HepG2 (cell line): ENCODE results near the gene HBQ1. TPM values are rescaled to one million over a fixed set of nuclear protein-coding genes. Genes with fewer than 3 reads are reported as not detected.

ENCODE experiments used
- HMGA1 ChIP-seq: sonication (generic); formaldehyde crosslinking; conservative IDR thresholded peaks from 2 replicates; pipeline ENCODE4 v1.4.0; 2020; ENCODE audit warnings: missing genetic modification reagents
- JARID2 ChIP-seq: sonication (generic); formaldehyde crosslinking; IDR thresholded peaks from 2 replicates; pipeline ENCODE4 v1.8.1; 2023; ENCODE audit warnings: missing genetic modification reagents, inconsistent platforms; ENCODE audit not compliant: insufficient replicate concordance
- JDP2 ChIP-seq: sonication (generic); formaldehyde crosslinking; IDR thresholded peaks from 2 replicates; pipeline ENCODE4 v1.8.1; 2022; ENCODE audit warnings: missing genetic modification reagents, borderline replicate concordance
- JUNB ChIP-seq: sonication (generic); formaldehyde crosslinking; IDR thresholded peaks from 2 replicates; pipeline ENCODE4 v1.8.0; 2022; ENCODE audit warnings: missing genetic modification reagents, mild to moderate bottlenecking, borderline replicate concordance
- MIXL1 ChIP-seq: IDR thresholded peaks from 2 replicates; pipeline ENCODE4 v1.6.1; 2016
- MTF1 ChIP-seq: sonication (generic); formaldehyde crosslinking; IDR thresholded peaks from 2 replicates; pipeline ENCODE4 v1.5.0; 2020; ENCODE audit warnings: missing genetic modification reagents
- SALL1 ChIP-seq: sonication (generic); formaldehyde crosslinking; IDR thresholded peaks from 2 replicates; pipeline ENCODE4 v1.8.0; 2022; ENCODE audit warnings: mild to moderate bottlenecking, missing genetic modification reagents
- SMYD3 ChIP-seq: sonication (generic); formaldehyde crosslinking; IDR thresholded peaks from 2 replicates; pipeline ENCODE4 v1.8.1; 2023; ENCODE audit warnings: mild to moderate bottlenecking, missing genetic modification reagents
- TP53 ChIP-seq: sonication (generic); formaldehyde crosslinking; conservative IDR thresholded peaks from 2 replicates; pipeline ENCODE4 v1.4.0; 2020; ENCODE audit warnings: missing genetic modification reagents
- ZFP91 ChIP-seq: sonication (generic); formaldehyde crosslinking; IDR thresholded peaks from 2 replicates; pipeline ENCODE4 v1.9.0; 2022; ENCODE audit warnings: missing genetic modification reagents, mild to moderate bottlenecking, borderline replicate concordance
- ZNF253 ChIP-seq: sonication (generic); formaldehyde crosslinking; IDR thresholded peaks from 2 replicates; pipeline ENCODE4 v1.8.0; 2022; ENCODE audit warnings: mild to moderate bottlenecking, missing genetic modification reagents, borderline replicate concordance
- ZNF616 ChIP-seq: sonication (generic); formaldehyde crosslinking; IDR thresholded peaks from 2 replicates; pipeline ENCODE4 v1.5.0; 2020; ENCODE audit warnings: low read depth, mild to moderate bottlenecking, missing genetic modification reagents
- ZNF761 ChIP-seq: sonication (generic); formaldehyde crosslinking; conservative IDR thresholded peaks from 2 replicates; pipeline ENCODE4 v1.4.0; 2020; ENCODE audit warnings: mild to moderate bottlenecking, missing genetic modification reagents
- ZSCAN9 ChIP-seq: IDR thresholded peaks from 2 replicates; pipeline ENCODE4 v1.6.1; 2016; ENCODE audit warnings: borderline replicate concordance
- polyA plus RNA-seq, 8 experiments: library from polyadenylated mRNA; depleted of rRNA in 3 of 8; stranded (reverse) in 7 of 8; unstranded in 1 of 8; fragments of >200 nt; fragmentation: Illumina TruSeq in 4 of 8; extraction: Trizol in 4 of 8; gene quantifications; 2 replicates each; pipeline versions ENCODE4 v1.2.1 to v1.2.3, GENCODE V29; 2011 to 2016; ENCODE audit warnings: low read depth in 4 of 8, missing spikeins in 1 of 8, mixed read lengths in 1 of 8; ENCODE audit not compliant: insufficient read depth in 1 of 8
- total RNA-seq, 5 experiments: library from RNA; depleted of rRNA; stranded (reverse); fragments of >200 nt; fragmentation: Illumina TruSeq; extraction: Trizol; gene quantifications; 2 replicates each; pipeline ENCODE4 v1.2.3, GENCODE V29; 2016; ENCODE audit warnings: low read depth in 1 of 5
- TF ChIP-seq, protein P1 (sequence below): sonication (generic); formaldehyde crosslinking; IDR thresholded peaks from 2 replicates; pipeline ENCODE4 v1.4.0; 2020; ENCODE audit warnings: missing genetic modification reagents, borderline replicate concordance
- TF ChIP-seq, protein P2 (sequence below): sonication (generic); formaldehyde crosslinking; IDR thresholded peaks from 2 replicates; pipeline ENCODE4 v1.5.0; 2020; ENCODE audit warnings: missing genetic modification reagents
- TF ChIP-seq, protein P3 (sequence below): sonication (generic); formaldehyde crosslinking; IDR thresholded peaks from 2 replicates; pipeline ENCODE4 v1.4.0; 2020; ENCODE audit warnings: missing genetic modification reagents
- TF ChIP-seq, protein P4 (sequence below): sonication (generic); formaldehyde crosslinking; IDR thresholded peaks from 2 replicates; pipeline ENCODE4 v1.5.1; 2020; ENCODE audit warnings: missing genetic modification reagents, mild to moderate bottlenecking, borderline replicate concordance

Gene HBQ1
- total and polyA plus RNA-seq, 2 of the 13 experiments (the other 11 are each of a cell fraction or from before 2014, with no cell fraction given), result 4.9 to 7.4 TPM

DNA sequence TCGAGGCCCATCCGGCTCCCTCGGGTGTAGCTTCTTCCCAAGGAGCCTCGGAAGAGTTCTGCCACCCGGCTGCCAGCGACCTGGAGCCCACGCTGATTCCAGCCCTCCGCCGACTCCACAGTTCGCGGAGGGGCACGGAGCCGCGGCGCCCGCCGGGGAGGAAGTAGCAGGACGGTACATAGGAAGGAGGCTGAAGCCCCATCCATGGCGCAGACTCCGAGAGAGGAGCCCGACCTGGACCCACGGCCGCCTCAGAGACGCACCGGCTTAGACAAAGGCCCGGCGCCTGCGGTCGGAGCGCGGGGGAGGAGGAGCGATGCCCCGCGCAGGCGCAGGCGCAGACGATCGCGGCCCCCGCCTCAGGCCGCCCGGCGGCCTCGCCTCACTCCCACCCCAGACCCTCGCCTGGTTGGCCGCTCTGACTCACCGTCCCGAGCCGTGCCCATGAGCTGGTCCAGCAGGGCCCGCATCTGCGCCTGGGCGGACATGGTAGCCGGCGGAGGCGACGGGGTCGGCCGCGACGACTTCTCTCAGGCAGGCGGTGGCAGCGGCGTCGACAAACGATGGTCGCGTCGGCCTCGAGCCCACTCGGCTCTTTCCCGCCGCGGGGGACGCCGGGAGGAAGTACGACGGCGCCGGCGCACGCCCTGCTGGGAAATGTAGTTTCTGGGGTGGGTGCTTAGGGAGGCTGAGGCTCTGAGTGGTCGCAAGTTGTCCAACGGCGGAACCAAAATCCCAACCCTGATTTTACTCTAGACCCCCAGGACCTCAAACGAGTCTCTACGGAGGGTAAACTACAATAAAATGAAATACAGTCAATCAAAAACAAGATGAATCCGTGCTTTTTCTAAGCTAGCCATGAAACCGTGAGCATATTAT, 48.8 kb downstream of the HBQ1 start, which contains the start of gene LUC7L (continued):
- TF ChIP-seq ZNF761 (CRISPR knock-in tag), result peak; percentile 84
- peak; percentile 97 for TF ChIP-seq ZNF616 (CRISPR knock-in tag)
- TF ChIP-seq, protein P1, sequence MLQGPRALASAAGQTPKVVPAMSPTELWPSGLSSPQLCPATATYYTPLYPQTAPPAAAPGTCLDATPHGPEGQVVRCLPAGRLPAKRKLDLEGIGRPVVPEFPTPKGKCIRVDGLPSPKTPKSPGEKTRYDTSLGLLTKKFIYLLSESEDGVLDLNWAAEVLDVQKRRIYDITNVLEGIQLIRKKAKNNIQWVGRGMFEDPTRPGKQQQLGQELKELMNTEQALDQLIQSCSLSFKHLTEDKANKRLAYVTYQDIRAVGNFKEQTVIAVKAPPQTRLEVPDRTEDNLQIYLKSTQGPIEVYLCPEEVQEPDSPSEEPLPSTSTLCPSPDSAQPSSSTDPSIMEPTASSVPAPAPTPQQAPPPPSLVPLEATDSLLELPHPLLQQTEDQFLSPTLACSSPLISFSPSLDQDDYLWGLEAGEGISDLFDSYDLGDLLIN (CRISPR knock-in tag), result peak; percentile 46; the same call in 1 of the 2 replicates
- TF ChIP-seq MIXL1, result peak; percentile 81
- TF ChIP-seq MTF1 (CRISPR knock-in tag), result peak; percentile 87
- TF ChIP-seq, protein P2, sequence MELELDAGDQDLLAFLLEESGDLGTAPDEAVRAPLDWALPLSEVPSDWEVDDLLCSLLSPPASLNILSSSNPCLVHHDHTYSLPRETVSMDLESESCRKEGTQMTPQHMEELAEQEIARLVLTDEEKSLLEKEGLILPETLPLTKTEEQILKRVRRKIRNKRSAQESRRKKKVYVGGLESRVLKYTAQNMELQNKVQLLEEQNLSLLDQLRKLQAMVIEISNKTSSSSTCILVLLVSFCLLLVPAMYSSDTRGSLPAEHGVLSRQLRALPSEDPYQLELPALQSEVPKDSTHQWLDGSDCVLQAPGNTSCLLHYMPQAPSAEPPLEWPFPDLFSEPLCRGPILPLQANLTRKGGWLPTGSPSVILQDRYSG (CRISPR knock-in tag), result peak; percentile 97
- peak; percentile 85; the same call in 1 of the 2 replicates for TF ChIP-seq TP53 (CRISPR knock-in tag)
- TF ChIP-seq JUNB (CRISPR knock-in tag), result peak; percentile 53; the same call in 1 of the 2 replicates
- TF ChIP-seq JARID2 (CRISPR knock-in tag), result peak; percentile 94
- peak; percentile 95; the same call in 1 of the 2 replicates for TF ChIP-seq ZNF253 (CRISPR knock-in tag)
- no peak; the same call in 1 of the 2 replicates for TF ChIP-seq JDP2
- TF ChIP-seq, protein P3, sequence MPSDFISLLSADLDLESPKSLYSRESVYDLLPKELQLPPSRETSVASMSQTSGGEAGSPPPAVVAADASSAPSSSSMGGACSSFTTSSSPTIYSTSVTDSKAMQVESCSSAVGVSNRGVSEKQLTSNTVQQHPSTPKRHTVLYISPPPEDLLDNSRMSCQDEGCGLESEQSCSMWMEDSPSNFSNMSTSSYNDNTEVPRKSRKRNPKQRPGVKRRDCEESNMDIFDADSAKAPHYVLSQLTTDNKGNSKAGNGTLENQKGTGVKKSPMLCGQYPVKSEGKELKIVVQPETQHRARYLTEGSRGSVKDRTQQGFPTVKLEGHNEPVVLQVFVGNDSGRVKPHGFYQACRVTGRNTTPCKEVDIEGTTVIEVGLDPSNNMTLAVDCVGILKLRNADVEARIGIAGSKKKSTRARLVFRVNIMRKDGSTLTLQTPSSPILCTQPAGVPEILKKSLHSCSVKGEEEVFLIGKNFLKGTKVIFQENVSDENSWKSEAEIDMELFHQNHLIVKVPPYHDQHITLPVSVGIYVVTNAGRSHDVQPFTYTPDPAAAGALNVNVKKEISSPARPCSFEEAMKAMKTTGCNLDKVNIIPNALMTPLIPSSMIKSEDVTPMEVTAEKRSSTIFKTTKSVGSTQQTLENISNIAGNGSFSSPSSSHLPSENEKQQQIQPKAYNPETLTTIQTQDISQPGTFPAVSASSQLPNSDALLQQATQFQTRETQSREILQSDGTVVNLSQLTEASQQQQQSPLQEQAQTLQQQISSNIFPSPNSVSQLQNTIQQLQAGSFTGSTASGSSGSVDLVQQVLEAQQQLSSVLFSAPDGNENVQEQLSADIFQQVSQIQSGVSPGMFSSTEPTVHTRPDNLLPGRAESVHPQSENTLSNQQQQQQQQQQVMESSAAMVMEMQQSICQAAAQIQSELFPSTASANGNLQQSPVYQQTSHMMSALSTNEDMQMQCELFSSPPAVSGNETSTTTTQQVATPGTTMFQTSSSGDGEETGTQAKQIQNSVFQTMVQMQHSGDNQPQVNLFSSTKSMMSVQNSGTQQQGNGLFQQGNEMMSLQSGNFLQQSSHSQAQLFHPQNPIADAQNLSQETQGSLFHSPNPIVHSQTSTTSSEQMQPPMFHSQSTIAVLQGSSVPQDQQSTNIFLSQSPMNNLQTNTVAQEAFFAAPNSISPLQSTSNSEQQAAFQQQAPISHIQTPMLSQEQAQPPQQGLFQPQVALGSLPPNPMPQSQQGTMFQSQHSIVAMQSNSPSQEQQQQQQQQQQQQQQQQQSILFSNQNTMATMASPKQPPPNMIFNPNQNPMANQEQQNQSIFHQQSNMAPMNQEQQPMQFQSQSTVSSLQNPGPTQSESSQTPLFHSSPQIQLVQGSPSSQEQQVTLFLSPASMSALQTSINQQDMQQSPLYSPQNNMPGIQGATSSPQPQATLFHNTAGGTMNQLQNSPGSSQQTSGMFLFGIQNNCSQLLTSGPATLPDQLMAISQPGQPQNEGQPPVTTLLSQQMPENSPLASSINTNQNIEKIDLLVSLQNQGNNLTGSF (CRISPR knock-in tag), result peak; percentile 93
- TF ChIP-seq ZSCAN9, result peak; percentile 98
- peak; percentile 99 for TF ChIP-seq SMYD3 (CRISPR knock-in tag)
- TF ChIP-seq HMGA1 (CRISPR knock-in tag), result no peak
- TF ChIP-seq, protein P4, sequence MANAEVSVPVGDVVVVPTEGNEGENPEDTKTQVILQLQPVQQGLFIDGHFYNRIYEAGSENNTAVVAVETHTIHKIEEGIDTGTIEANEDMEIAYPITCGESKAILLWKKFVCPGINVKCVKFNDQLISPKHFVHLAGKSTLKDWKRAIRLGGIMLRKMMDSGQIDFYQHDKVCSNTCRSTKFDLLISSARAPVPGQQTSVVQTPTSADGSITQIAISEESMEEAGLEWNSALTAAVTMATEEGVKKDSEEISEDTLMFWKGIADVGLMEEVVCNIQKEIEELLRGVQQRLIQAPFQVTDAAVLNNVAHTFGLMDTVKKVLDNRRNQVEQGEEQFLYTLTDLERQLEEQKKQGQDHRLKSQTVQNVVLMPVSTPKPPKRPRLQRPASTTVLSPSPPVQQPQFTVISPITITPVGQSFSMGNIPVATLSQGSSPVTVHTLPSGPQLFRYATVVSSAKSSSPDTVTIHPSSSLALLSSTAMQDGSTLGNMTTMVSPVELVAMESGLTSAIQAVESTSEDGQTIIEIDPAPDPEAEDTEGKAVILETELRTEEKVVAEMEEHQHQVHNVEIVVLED (CRISPR knock-in tag), result peak; percentile 91
- TF ChIP-seq ZFP91 (CRISPR knock-in tag), result peak; percentile 97
- peak; percentile 98 for TF ChIP-seq SALL1 (CRISPR knock-in tag)
